DMS53 (cell line): Measurements from ENCODE around the gene ESF1.

Source experiments
- DNase-seq: peaks from one replicate; lab custom pipeline; 2025; lab: John Stamatoyannopoulos, UW

ESF1 gene

GRCh38 chr20:13678944-13679343 is 105.8 kb downstream of the ESF1 start:
- no peak for DNase-seq

- no peak for DNase-seq
These were observed 107.5 kb downstream of the ESF1 start for GRCh38 chr20:13677241-13677640.

- no peak for DNase-seq
These were observed 108.0 kb downstream of the ESF1 start for GRCh38 chr20:13676682-13677081.

- DNase-seq, result no peak
These were observed 112.0 kb downstream of the ESF1 start for GRCh38 chr20:13672690-13673089.

GRCh38 chr20:13671916-13672378 is 112.8 kb downstream of the ESF1 start:
- DNase-seq, result no peak

- DNase-seq, result no peak
These were observed 113.2 kb downstream of the ESF1 start for GRCh38 chr20:13671512-13671911.

- no peak for DNase-seq
These were observed 114.6 kb downstream of the ESF1 start for GRCh38 chr20:13670160-13670559.

- DNase-seq, result no peak
These were observed 118.9 kb downstream of the ESF1 start for GRCh38 chr20:13665709-13666395.
